Kasumi-1 (cell line): ENCODE data around the gene MLXIP.

Experiments
- DNase-seq, 2 experiments: peaks; one replicate each; lab custom pipeline; 2025; lab: John Stamatoyannopoulos, UW

Gene MLXIP

GRCh38 chr12:122126713-122127597, 48.4 kb downstream of the MLXIP start:
- DNase-seq, result no peak

GRCh38 chr12:122127839-122128238, 49.3 kb downstream of the MLXIP start:
- no peak for DNase-seq

- DNase-seq, result no peak
These were observed 49.9 kb downstream of the MLXIP start for GRCh38 chr12:122128481-122128880.

- DNase-seq, result no peak
These were observed 50.6 kb downstream of the MLXIP start for GRCh38 chr12:122129131-122129530.

- no peak for DNase-seq
These were observed 51.6 kb downstream of the MLXIP start for GRCh38 chr12:122130150-122130549.

- no peak for DNase-seq
These were observed 54.8 kb downstream of the MLXIP start for GRCh38 chr12:122133192-122133950.

GRCh38 chr12:122135437-122136031, 57.0 kb downstream of the MLXIP start:
- no peak for DNase-seq

- DNase-seq, result peak in 1 of 2 experiments; percentile 7
These were observed 58.7 kb downstream of the MLXIP start for GRCh38 chr12:122137229-122137628.

GRCh38 chr12:122137681-122138080, 59.1 kb downstream of the MLXIP start:
- DNase-seq, result no peak

GRCh38 chr12:122138181-122138580, 59.6 kb downstream of the MLXIP start:
- no peak for DNase-seq

GRCh38 chr12:122138616-122139015, 60.1 kb downstream of the MLXIP start:
- DNase-seq, result no peak

- no peak for DNase-seq
These were observed 60.7 kb downstream of the MLXIP start for GRCh38 chr12:122139266-122139665.

- DNase-seq, result no peak
These were observed 61.4 kb downstream of the MLXIP start for GRCh38 chr12:122139941-122140340.

GRCh38 chr12:122140467-122141257, 62.1 kb downstream of the MLXIP start:
- no peak for DNase-seq

GRCh38 chr12:122141911-122142725, 63.6 kb downstream of the MLXIP start:
- DNase-seq, result no peak

- no peak for DNase-seq
These were observed 64.3 kb downstream of the MLXIP start for GRCh38 chr12:122142857-122143256.

- DNase-seq, result no peak
These were observed 66.3 kb downstream of the MLXIP start for GRCh38 chr12:122144885-122145284.

GRCh38 chr12:122145505-122146330, 67.2 kb downstream of the MLXIP start:
- no peak for DNase-seq

- no peak for DNase-seq
These were observed 69.1 kb downstream of the MLXIP start for GRCh38 chr12:122147514-122148290.
